Thyroid gland (tissue), 4 donors: ENCODE measurements around the gene DAAM2.

Experiments used
- CTCF ChIP-seq, 6 experiments: fragments of 200-600 bp in 3 of 6; fragments of 450-650 bp in 3 of 6; sonication (generic) in 3 of 6; IDR thresholded peaks; one replicate each; pipeline ENCODE4 v1.5.1; 2016 to 2019; ENCODE audit warnings: antibody characterized with exemption in 6 of 6, mild to moderate bottlenecking in 2 of 6, inconsistent platforms in 1 of 6, moderate library complexity in 1 of 6
- POLR2A ChIP-seq, 2 donors: fragments of 450-650 bp; IDR thresholded peaks; one replicate each; pipeline ENCODE4 v1.6.1; 2017; ENCODE audit warnings: antibody characterized with exemption in 2 of 2, mild to moderate bottlenecking in 2 of 2, moderate library complexity in 1 of 2

- TF ChIP-seq CTCF (IDR thresholded peaks at IDR 0.05) (no peak), POLR2A (IDR thresholded peaks at IDR 0.05) (no peak)
Observed at GRCh38 chr6:39901670-39902069, 109.5 kb downstream of the DAAM2 start.
